GM19455 (cell line): Measurements from ENCODE around the gene LDLRAD1.
"Not testable (repeated sequence)": the region's sequence is repeated elsewhere in the genome, so short reads cannot be mapped to it uniquely, and the experiment has no call there.

Source experiments
- ATAC-seq: cut with Tn5 transposase; IDR thresholded peaks from one replicate; pipeline ENCODE4 v1.9.1; 2021; ENCODE audit not compliant: unreplicated experiment

The LDLRAD1 gene

DNA sequence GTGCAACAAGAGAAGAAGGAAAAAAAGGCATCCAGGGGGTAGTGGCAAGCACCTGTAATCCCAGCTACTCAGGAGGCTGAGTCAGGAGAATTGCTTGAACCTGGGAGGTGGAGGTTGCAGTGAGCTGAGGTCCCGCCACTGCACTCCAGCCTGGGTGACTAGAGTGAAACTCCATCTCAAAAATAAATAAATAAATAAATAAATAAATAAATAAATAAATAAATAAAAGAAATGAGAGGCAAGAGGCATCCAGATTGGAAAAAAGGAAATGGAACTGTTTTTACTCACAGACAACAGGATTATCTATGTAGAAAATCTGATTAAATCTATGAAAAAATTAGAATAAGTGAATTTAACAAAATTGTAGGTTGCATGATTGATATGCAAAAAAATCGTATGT is 23.5 kb downstream of the LDLRAD1 start:
- ATAC-seq: not testable (repeated sequence)

DNA sequence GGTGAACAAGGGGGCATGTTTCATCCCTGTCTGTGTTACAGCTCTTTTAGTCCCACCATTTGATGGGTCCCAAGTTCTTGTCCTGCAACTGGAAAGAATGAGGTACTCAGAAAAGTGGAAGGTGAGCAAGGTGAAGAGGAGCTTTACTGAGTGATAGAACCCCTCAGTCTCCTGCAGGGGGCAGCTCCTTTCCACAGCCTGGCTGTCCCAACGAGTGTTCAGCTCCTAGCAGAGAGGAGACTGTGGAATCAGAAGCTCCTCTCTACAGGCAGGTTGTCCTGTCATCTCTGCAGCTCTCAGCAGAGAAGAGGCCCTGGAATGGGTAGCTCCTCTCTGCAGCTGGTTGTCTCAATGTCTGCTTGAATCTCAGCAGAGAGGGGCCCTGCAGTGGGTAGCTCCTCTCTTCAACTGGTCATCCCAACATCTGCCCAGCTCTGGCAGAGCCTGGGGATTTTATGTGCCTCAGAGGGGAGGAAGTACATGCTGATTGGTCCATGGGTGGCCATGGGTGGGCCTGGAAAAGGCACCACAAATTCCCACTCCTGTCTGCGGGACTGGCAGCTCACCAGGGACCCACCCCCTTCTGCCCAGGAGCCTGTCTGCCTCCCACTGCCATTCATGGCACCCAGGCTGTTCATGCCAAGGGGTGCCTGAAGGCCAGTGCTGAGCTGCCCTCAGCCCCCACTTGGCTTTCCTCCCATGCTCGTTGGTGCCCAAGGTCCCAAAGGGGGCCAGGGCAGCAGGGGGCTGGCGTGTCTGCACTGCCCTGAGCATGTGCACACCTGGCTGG is 25.7 kb downstream of the LDLRAD1 start:
- ATAC-seq: no peak

DNA sequence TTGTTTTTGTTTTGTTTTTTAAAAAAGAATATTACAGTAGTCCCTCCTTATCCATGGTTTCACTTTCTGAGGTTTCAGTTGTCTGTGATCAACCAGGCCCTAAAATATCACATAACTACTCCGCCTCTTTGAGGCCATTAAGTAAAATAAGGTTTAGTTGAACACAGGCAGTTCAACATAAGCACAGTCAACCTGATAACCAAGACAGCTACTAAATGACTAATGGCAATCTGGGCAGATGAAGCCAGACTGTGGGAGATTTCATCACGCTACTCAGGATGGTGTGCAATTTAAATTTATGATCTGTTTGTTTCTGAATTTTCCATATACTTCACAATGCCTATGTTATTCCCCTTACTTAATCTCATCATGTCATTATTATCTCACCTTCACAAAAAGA is 30.1 kb downstream of the LDLRAD1 start:
- no peak for ATAC-seq

DNA sequence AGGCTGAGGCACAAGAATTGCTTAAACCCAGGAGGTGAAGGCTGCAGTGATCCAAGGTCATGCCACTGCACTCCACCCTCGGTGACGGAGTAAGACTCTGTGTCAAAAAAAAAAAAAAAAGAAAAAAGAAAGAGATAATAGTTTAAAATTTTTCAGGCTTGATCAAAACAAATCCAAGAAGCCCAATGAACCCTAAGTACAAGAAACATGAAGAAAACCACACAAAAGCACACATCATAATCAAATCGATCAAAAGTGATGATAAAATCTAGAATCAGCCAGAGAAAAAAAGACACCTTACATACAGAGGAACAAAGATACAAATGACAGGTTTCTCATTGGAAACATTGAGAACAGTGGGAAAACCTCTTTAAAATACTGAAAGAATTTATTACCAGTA is 31.5 kb downstream of the LDLRAD1 start:
- ATAC-seq: no peak

DNA sequence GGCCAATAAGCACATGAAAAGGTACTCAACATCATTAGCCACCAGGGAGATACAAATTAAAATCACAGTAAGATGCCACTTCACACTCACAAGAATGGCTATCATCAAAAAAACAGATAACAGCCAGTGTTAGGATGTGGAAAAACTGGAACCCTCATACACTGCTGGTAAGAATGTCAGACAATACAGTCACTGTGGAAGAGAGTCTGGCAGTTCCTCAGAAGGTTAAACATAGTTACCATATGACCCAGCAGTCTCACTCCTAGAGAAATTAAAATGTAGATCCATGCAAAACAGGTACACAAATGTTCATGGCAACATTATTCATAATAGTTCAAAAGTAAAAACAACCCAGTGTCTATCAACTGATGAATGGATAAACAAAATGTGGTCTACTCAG is 33.3 kb downstream of the LDLRAD1 start:
- no peak for ATAC-seq

DNA sequence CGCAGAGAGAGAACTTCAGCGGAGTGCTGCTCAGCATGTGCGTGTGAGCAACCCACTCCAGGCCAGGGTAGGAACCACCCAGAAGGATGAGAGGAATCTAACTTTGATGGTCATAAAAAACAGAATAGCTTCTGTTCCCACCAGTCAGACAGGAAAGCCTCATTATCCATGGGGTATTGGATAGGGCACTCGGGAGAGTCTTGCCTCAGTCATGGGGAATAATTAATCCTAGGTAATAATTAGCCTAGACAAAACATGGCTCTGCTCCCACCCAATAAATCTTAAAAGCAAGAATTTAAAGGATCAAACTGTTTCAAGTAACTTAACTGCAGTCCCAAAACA is 35.3 kb downstream of the LDLRAD1 start:
- no peak for ATAC-seq

DNA sequence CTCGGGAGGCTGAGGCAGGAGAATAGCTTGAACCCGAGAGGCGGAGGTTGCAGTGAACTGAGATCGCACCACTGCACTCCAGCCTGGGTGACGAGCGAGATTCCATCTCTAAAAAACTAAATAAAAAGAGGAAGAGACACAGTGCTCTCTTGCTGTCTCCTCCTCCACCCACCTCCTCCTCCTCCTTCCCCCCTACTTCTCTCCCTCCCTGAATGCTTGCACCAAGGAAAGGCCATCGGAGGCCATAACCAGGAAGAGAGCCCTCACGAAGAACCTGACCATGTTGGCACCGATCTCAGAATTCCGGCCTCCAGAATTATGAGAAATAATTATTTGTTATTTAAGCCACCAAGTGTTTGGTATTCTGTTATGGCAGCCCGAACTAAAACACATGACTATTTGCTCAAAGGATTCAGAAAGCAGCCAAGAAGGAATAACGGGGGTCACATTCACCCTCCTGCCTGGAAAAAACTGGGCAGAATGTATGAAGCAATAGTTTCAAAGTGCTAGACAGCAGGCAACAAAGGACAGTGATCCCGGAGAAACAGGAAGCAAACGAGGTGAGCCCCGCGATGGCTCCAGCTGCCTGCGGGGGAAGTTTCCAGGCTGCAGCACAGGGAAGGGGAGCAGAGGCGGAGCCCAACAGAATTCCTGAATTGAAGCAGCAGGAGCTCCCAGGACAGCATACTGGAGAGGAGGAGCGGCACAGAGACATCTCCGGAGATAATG is 35.8 kb downstream of the LDLRAD1 start:
- no peak for ATAC-seq

DNA sequence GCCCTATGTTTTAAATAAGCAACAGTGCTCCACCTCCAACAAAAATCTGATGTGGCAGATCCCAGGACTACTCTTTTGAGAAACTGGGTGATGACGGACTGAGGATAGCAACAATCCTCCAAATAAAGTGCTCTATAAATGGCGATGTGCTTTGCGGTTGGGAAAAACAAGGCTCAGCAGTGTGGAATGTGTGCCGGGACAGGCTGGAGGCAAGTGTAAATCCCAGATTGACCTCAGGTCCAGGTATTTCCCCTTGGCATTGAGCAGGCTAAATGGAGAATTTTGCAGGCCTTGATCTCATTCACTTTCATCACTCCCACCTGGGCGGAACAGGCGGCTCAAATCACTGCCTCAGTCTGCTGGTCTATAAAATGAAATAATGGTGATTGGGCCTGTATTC is 36.8 kb downstream of the LDLRAD1 start:
- no peak for ATAC-seq

DNA sequence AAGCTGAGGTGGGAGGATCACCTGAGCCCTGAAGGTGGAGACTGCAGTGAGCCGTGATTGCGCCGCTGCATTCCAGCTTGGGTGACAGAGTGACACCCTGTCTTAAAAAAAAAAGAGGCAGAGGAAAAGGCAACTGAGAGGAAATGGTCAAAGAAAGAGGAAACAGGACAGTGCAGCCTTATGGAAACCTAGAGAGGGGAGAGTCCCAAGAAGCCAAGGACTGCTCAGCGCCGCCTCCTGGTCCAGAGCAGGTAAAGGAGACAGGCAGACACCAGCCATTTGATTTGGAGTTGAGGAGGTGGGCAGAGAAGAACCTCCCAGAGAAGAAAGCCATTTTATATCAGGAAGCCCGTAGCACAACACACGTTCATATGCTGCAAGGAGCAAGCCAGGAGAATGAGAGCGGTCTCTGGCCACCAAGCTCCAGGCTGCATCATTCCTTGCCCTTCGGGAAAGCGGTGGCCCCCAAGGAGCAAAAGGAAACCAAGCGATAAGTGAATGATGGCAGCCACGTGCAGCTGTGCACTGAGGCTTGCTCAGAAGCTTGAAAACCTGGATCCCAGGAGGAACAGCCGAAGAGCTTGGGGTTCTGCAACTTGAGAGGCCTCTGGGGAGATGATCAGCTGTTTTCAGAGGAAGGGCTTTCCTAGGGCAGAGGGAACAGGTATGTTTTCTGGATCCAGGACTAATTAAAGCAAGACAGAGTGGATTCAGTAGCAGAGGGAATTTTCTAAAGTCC is 38.1 kb downstream of the LDLRAD1 start:
- ATAC-seq: no peak

DNA sequence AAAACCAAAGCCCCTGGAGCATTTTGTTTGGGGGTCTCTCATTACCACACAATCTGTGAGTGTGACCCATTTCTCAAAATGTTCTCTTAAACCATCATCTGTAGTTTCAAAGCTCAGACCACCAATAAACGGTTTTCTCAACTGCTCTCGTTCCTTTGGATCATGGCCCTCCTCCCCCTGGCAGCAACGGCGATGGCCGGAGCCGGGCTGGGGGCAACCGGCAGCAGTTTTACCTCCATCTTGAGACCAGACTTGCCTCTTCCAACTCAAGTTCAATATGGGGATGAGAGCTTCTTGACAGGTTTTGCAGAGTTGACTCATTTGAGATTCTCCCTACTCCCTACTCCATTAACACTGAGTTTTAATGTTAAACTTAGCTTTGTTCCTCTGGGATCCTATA is 42.1 kb downstream of the LDLRAD1 start:
- ATAC-seq: no peak

DNA sequence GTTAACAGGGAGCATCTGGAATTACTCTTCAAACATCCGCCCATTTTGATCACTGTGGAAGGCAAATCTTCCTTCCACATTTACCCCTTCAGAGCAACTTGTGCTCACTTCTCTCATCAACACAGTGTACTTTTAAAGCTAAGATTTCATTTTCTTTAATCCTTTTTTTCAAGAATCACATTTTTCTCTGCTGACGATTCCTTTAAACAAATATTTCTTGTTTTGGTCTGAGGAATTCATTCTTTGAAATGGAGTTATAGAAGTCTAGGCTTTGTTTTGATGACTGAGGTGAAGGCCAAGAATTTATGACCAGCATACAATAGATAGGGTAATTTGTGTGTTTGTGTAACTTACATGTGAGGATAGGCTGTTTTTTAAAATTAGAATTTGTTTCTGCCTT is 46.3 kb downstream of the LDLRAD1 start:
- no peak for ATAC-seq

DNA sequence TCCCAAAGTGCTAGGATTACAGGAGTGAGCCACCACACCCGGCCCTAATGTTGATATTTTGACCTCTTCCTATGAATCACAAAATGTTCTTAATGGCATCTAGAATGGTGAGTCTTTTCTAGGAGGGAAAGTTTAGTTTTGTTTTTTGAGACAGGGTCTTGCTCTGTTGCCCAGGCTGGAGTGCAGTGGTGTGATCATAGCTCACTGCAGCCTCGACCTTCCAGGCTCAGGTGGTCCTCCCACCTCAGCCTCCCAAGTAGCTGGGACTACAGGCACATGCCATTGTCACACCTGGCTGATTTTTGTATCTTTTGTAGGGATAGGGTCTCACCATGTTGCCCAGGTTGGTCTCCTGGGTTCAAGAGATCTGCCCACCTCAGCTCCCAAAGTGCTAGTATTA is 48.7 kb downstream of the LDLRAD1 start:
- ATAC-seq: not testable (repeated sequence)

DNA sequence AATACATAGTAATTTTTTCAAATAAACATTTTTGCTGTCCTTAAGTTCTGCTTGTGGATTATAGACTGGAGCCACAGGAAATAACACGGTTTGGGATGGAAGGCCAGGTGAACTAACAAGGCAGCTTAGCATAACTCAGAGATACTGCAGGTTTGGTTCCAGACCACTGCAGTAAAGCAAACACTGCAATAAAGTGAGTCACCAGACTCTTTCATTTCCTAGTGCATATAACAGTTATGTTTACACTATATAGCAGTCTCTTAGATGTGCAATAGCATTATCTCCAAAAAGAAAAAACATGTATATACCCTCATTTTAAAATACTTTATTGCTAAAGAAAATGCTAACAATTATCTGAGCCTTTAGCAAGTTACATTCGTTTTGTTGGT is 49.9 kb downstream of the LDLRAD1 start:
- ATAC-seq: no peak

DNA sequence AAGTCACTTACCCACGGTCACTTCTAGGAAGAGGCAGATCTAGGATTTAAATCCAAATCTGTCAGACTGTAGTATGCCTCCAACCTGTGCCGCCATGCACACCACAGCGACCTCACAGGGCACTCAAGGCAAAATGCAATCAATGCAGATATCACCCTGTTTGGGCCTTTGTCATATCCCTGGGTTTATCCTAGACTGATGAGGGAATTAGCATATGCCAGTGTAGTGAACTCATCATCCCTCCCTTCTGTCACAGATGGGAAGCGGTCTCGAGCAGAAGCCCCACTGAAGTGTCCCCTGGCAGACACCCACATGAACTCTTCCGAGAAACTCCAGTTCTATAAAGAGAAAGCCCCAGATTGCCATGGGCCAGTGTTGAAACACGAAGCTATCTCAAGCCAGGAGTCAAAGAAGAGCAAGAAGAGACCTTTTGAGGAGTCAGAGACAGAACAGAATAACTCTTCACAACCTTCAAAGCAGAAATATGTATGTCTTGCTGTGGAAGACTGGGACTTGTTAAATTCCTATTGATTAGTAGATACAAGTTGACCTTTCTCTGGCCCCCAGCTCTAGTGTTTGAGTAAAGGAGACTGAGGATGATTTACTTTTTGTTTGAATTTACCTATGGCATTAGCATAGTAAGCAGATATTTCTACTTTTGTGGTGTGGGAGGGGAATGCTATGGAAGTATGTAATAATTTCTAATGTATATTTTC is 50.4 kb downstream of the LDLRAD1 start:
- ATAC-seq: no peak

DNA sequence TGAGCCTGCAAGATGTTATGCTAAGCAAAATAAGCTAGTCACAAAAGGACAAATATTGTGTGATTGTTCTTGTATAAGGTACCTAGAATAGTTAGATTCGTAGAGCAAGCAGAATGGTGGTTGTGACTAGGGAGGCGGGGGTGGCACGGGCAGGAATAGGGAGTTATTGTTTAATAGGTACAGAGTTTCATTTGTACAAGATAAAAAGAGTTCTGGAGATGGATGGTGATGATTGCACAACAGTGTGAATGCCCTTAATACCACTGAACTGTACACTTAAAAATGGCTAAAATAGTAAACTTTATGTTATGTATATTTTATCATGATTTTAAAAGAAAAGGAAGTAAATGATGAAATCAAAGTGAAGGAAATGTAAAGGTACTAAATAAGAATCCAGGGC is 51.2 kb downstream of the LDLRAD1 start:
- no peak for ATAC-seq

DNA sequence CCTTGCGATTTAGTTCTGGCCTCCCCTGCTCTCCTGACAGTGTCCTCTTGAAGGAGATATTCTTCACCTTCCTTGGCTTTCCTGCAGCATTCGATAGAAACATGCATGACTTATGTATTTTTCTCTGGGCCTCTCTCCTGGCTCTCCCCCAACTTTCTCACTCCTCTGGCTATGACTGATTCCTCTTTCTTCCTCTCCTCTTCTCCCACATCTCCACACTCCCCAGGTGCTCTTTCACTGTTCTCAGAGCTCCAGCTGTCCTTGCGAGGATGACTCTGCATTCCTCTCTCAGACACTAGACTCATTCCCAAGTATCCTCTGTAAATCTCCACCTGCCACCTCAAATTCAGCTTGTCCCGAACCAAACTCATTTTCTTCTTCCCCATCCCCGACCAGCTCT is 53.9 kb downstream of the LDLRAD1 start:
- no peak for ATAC-seq

DNA sequence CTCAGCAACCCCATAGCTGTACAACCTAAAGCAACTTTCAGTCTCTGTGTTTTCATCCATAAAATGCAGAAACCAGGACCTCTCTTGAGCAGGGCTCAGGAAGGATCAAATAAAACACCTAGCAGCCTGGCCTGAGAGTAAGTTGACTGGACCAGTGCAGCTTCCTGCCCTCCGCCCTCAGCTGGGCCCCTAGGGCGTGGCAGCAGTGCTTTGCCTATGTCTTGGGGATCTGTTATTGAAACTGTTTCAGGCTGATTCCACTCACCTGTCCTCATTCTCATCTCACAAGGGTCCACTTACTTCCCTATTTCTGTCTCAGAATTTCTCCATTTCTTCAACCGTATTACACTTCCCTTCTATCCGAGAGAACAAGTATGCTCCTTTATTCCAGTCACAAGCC is 54.5 kb downstream of the LDLRAD1 start:
- no peak for ATAC-seq

DNA sequence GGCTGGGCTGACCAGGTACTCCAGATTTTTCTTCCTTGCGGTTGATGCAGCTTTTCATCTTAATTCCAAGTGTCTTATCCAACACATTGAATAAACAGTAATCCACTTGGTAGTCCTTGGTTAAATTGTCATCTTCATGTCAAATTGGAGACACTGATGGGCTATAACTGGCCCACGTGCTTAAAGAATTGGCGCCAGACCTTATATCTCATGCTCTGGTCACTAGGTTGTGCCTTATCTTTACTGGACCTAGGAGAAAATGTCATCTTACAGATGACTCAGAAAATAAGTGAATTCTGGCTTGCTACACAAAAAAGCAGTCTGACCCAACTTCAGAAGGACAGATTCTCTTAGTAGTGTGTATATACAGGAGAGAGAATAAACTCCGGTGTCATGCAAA is 55.6 kb downstream of the LDLRAD1 start:
- ATAC-seq: no peak

DNA sequence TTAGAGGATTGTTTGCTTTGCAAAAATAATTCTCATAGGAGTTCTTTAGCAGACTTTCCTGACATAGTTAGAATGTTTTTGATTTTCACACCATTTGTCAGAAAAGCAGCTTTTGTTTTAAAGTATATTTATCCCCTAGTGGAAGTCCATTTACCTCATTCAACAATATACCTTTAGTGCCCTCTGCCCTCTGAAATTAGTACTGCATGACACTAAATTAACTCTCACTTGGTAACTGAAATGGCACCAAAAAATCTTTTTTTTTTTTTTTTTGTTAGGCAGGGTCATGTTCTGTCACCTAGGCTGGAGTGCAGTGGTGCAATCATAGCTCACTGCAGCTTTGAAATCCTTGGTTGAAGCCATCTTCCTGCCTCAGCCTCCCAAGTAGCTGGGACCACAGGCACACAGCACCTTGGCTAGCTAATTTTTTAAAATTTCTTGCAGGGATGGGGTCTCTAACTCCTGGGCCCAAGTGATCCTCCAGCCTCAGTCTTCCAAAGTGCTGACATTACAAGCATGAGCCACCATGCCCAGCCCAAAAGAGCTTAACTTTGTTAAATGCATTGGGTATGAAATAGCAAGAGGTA is 58.2 kb downstream of the LDLRAD1 start:
- ATAC-seq: no peak
